HepG2 (cell line): Measurements from ENCODE around the gene CHRNA7.

Source experiments
- ZNF383 ChIP-seq: sonication (generic); formaldehyde crosslinking; IDR thresholded peaks from 2 replicates; pipeline ENCODE4 v1.4.0; 2020; ENCODE audit warnings: missing genetic modification reagents, mild to moderate bottlenecking, borderline replicate concordance
- TF ChIP-seq, protein P1 (sequence below): sonication (generic); formaldehyde crosslinking; IDR thresholded peaks from 2 replicates; pipeline ENCODE4 v1.8.1; 2022; ENCODE audit warnings: low read depth, mild to moderate bottlenecking, missing genetic modification reagents
- TF ChIP-seq, protein P2 (sequence below): sonication (generic); formaldehyde crosslinking; IDR thresholded peaks from 2 replicates; pipeline ENCODE4 v1.5.0; 2020; ENCODE audit warnings: mild to moderate bottlenecking, missing genetic modification reagents, moderate library complexity

DNA sequence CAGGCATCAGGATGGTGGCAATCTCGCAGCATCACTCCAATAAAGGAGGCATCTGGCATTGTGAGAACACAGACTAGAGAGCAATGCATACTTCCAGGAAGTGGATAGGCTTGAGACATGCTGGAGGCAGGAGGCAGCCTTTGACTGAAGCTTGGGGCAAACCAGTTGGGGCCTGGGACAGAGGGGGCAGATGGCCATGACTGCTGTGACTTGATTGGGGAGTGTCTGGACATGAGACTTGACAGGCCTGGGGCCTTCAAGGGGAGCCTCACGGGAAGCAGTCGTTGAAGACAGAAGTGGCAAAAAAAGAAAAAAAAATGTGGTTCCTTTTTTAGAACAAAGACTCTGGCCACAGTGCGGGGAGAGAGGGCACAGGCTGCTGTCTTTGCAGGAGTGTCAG lies 44.7 kb upstream of the CHRNA7 start:
- no peak for TF ChIP-seq ZNF383
- TF ChIP-seq, protein P1, sequence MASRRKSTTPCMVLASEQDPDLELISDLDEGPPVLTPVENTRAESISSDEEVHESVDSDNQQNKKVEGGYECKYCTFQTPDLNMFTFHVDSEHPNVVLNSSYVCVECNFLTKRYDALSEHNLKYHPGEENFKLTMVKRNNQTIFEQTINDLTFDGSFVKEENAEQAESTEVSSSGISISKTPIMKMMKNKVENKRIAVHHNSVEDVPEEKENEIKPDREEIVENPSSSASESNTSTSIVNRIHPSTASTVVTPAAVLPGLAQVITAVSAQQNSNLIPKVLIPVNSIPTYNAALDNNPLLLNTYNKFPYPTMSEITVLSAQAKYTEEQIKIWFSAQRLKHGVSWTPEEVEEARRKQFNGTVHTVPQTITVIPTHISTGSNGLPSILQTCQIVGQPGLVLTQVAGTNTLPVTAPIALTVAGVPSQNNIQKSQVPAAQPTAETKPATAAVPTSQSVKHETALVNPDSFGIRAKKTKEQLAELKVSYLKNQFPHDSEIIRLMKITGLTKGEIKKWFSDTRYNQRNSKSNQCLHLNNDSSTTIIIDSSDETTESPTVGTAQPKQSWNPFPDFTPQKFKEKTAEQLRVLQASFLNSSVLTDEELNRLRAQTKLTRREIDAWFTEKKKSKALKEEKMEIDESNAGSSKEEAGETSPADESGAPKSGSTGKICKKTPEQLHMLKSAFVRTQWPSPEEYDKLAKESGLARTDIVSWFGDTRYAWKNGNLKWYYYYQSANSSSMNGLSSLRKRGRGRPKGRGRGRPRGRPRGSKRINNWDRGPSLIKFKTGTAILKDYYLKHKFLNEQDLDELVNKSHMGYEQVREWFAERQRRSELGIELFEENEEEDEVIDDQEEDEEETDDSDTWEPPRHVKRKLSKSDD (CRISPR knock-in tag) = no peak
- TF ChIP-seq, protein P2, sequence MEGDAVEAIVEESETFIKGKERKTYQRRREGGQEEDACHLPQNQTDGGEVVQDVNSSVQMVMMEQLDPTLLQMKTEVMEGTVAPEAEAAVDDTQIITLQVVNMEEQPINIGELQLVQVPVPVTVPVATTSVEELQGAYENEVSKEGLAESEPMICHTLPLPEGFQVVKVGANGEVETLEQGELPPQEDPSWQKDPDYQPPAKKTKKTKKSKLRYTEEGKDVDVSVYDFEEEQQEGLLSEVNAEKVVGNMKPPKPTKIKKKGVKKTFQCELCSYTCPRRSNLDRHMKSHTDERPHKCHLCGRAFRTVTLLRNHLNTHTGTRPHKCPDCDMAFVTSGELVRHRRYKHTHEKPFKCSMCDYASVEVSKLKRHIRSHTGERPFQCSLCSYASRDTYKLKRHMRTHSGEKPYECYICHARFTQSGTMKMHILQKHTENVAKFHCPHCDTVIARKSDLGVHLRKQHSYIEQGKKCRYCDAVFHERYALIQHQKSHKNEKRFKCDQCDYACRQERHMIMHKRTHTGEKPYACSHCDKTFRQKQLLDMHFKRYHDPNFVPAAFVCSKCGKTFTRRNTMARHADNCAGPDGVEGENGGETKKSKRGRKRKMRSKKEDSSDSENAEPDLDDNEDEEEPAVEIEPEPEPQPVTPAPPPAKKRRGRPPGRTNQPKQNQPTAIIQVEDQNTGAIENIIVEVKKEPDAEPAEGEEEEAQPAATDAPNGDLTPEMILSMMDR (CRISPR knock-in tag) = no peak
